Measurements from ENCODE around the gene KRT3. TPM values are rescaled to one million over a fixed set of nuclear protein-coding genes. Genes with fewer than 3 reads are reported as not detected.
"Not testable (repeated sequence)": the region's sequence is repeated elsewhere in the genome, so short reads cannot be mapped to it uniquely, and the experiment has no call there.

Gene KRT3
- total RNA-seq, 1 donor from 2014 or later: not detected

- no peak for ATAC-seq
- no peak for DNase-seq
- intact Hi-C loops (cut with micrococcal nuclease): no loop called here
Observed at GRCh38 chr12:52802442-52802841, 6.5 kb upstream of the KRT3 start.

- intact Hi-C loops (cut with micrococcal nuclease): no loop called here
- ATAC-seq: no peak
- DNase-seq: no peak
Observed at GRCh38 chr12:52801773-52802172, 5.9 kb upstream of the KRT3 start.

- intact Hi-C loops (cut with micrococcal nuclease): no loop called here
- ATAC-seq (no peak), DNase-seq (no peak)
Observed at GRCh38 chr12:52800259-52800917, 4.5 kb upstream of the KRT3 start.

- ATAC-seq (no peak), DNase-seq (no peak)
- intact Hi-C loops (cut with micrococcal nuclease): no loop called here
Observed at GRCh38 chr12:52799505-52800211, 3.7 kb upstream of the KRT3 start.

- intact Hi-C loops (cut with micrococcal nuclease): no loop called here
- DNase-seq: no peak
- no peak for ATAC-seq
Observed at GRCh38 chr12:52798671-52799504, 3.0 kb upstream of the KRT3 start.

GRCh38 chr12:52798003-52798670 lies 2.2 kb upstream of the KRT3 start:
- intact Hi-C loops (cut with micrococcal nuclease): no loop called here
- DNase-seq: no peak
- ATAC-seq: no peak

GRCh38 chr12:52797529-52797894 lies 1.6 kb upstream of the KRT3 start:
- DNase-seq (no peak), ATAC-seq (no peak)
- intact Hi-C loops (cut with micrococcal nuclease): no loop called here

GRCh38 chr12:52796839-52797528 lies 1.1 kb upstream of the KRT3 start:
- intact Hi-C loops (cut with micrococcal nuclease): no loop called here
- DNase-seq (no peak), ATAC-seq (no peak)

- DNase-seq: no peak
- no peak for ATAC-seq
- intact Hi-C loops (cut with micrococcal nuclease): no loop called here
Observed at GRCh38 chr12:52796429-52796794, 495 bp upstream of the KRT3 start.

- intact Hi-C loops (cut with micrococcal nuclease); ATAC-seq; DNase-seq: not testable (repeated sequence)
Observed at GRCh38 chr12:52795332-52795674, 614 bp downstream of the KRT3 start.

- DNase-seq (no peak), ATAC-seq (no peak)
- intact Hi-C loops (cut with micrococcal nuclease): no loop called here
Observed at GRCh38 chr12:52794479-52795331, 1.2 kb downstream of the KRT3 start.

- intact Hi-C loops (cut with micrococcal nuclease): no loop called here
- DNase-seq (no peak), ATAC-seq (no peak)
Observed at GRCh38 chr12:52792185-52793029, 3.5 kb downstream of the KRT3 start.

GRCh38 chr12:52791271-52792184 lies 4.4 kb downstream of the KRT3 start:
- DNase-seq: no peak
- no peak for ATAC-seq
- intact Hi-C loops (cut with micrococcal nuclease): no loop called here

GRCh38 chr12:52790427-52791270 lies 5.3 kb downstream of the KRT3 start:
- intact Hi-C loops (cut with micrococcal nuclease): no loop called here
- no peak for DNase-seq

GRCh38 chr12:52789637-52790426 lies 6.1 kb downstream of the KRT3 start:
- ATAC-seq (no peak), DNase-seq (no peak)

More at GRCh38 chr12:52790427-52791270, 5.3 kb downstream of the KRT3 start:
- ATAC-seq: no peak

More at GRCh38 chr12:52789637-52790426, 6.1 kb downstream of the KRT3 start:
- intact Hi-C loops (cut with micrococcal nuclease): no loop called here
